ENCODE results near the gene EZR. TPM values are rescaled to one million over a fixed set of nuclear protein-coding genes. Genes with fewer than 3 reads are reported as not detected.
A peak's percentile ranks its signal among the peaks of the same experiment; 100 is the strongest.

Gene EZR
- total and polyA plus RNA-seq, 10 of the 15 experiments (the other 5 are each of a cell fraction or from before 2014, with no cell fraction given), result 79.1 to 282 (median 161) TPM

GRCh38 chr6:158808941-158809678 lies 10.1 kb downstream of the EZR start (continued):
- no peak for TF ChIP-seq FOS (IDR thresholded peaks at IDR 0.05; ENCODE audit: borderline replicate concordance, extremely low read depth, insufficient read length)
- TF ChIP-seq ZNF217 (IDR thresholded peaks at IDR 0.05), result 0 out of 2 replicates have a peak, but pooled peaks have one; percentile 26
- TF ChIP-seq IKZF2 (IDR thresholded peaks at IDR 0.05), result peak; percentile 56 to 67; a peak in 3 of 4 replicates
- TF ChIP-seq DPF2 (IDR thresholded peaks at IDR 0.05), result peak; percentile 47; the same call in 1 of the 2 replicates
- 0 out of 2 replicates have a peak, but pooled peaks have one; percentile 21 for TF ChIP-seq ZBED1 (IDR thresholded peaks at IDR 0.05; ENCODE audit: borderline replicate concordance)
- TF ChIP-seq PML (IDR thresholded peaks at IDR 0.05; ENCODE audit: low read length), result no peak
- peak; percentile 62; the same call in 1 of the 2 replicates for TF ChIP-seq EED (IDR thresholded peaks at IDR 0.05; ENCODE audit: low read depth)
- TF ChIP-seq MAX (IDR thresholded peaks at IDR 0.05; ENCODE audit: low read depth, low read length), result 0 out of 2 replicates have a peak, but pooled peaks have one; percentile 31
- TF ChIP-seq ZSCAN29 (IDR thresholded peaks at IDR 0.05), result no peak
- no peak for TF ChIP-seq CBX3 (IDR thresholded peaks at IDR 0.05; ENCODE audit: borderline replicate concordance, low read depth)
- TF ChIP-seq CHD4 (IDR thresholded peaks at IDR 0.05), result no peak
- peak; percentile 94 for TF ChIP-seq PAX5 (IDR thresholded peaks at IDR 0.05; ENCODE audit: borderline replicate concordance, low read depth, low read length)
- TF ChIP-seq BCLAF1 (IDR thresholded peaks at IDR 0.05), result no peak
- peak; percentile 64; the same call in 1 of the 2 replicates for TF ChIP-seq ATF2 (IDR thresholded peaks at IDR 0.05; ENCODE audit: low read length)
- TF ChIP-seq TCF7 (IDR thresholded peaks at IDR 0.05; ENCODE audit: borderline replicate concordance), result peak; percentile 57; the same call in 1 of the 2 replicates
- peak; percentile 84 for TF ChIP-seq MTA2 (IDR thresholded peaks at IDR 0.05; ENCODE audit: low read depth)
- no peak for TF ChIP-seq SRF (IDR thresholded peaks at IDR 0.05; ENCODE audit: low read depth in 2 of 2, low read length in 2 of 2)
- TF ChIP-seq CHD2 (IDR thresholded peaks at IDR 0.05; ENCODE audit: borderline replicate concordance, low read depth, low read length), result peak; percentile 38; the same call in 1 of the 2 replicates
- TF ChIP-seq ZNF687 (IDR thresholded peaks at IDR 0.05), result 0 out of 2 replicates have a peak, but pooled peaks have one; percentile 19
- TF ChIP-seq PAX8 (IDR thresholded peaks at IDR 0.05), result 0 out of 2 replicates have a peak, but pooled peaks have one; percentile 33
- TF ChIP-seq PKNOX1 (IDR thresholded peaks at IDR 0.05), result 0 out of 2 replicates have a peak, but pooled peaks have one; percentile 4
